ENCODE results near the gene COL23A1. TPM values are rescaled to one million over a fixed set of nuclear protein-coding genes. Genes with fewer than 3 reads are reported as not detected.

COL23A1 gene
- polyA plus RNA-seq, 2 of the 4 experiments (the other 2 are of a cell fraction) = not detected

DNA sequence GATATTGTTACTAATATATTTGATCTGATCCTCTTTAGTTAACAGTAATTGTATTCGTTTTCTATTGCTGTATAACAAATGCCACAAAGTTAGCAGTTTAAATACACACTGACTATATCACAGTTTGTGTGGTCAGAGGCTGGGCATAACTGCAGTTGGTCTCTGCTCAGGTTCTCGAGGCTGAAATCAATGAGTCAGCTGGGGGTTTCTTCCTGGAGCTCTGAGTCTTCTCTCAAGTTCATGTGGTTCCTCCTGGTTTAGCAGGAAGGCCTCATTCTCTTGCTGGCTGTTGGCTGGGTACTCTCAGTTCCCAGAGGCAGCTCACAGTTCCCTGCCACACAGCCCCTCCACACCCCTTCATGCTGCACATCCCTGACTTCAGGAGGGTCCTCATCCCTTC is 20.7 kb downstream of the COL23A1 start (continued):
- TF ChIP-seq, protein P1, sequence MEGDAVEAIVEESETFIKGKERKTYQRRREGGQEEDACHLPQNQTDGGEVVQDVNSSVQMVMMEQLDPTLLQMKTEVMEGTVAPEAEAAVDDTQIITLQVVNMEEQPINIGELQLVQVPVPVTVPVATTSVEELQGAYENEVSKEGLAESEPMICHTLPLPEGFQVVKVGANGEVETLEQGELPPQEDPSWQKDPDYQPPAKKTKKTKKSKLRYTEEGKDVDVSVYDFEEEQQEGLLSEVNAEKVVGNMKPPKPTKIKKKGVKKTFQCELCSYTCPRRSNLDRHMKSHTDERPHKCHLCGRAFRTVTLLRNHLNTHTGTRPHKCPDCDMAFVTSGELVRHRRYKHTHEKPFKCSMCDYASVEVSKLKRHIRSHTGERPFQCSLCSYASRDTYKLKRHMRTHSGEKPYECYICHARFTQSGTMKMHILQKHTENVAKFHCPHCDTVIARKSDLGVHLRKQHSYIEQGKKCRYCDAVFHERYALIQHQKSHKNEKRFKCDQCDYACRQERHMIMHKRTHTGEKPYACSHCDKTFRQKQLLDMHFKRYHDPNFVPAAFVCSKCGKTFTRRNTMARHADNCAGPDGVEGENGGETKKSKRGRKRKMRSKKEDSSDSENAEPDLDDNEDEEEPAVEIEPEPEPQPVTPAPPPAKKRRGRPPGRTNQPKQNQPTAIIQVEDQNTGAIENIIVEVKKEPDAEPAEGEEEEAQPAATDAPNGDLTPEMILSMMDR (IDR thresholded peaks at IDR 0.05) = no peak
- no peak for TF ChIP-seq HOXB5 (CRISPR knock-in tag; IDR thresholded peaks at IDR 0.05)
- no peak for TF ChIP-seq NPAS2 (CRISPR knock-in tag; IDR thresholded peaks at IDR 0.05; ENCODE audit: borderline replicate concordance)
- no peak for TF ChIP-seq FOSB (CRISPR knock-in tag; IDR thresholded peaks at IDR 0.05)

- no peaks in the 10 kb centered on the region for H3K4me1 ChIP-seq
- TF ChIP-seq MAFK (IDR thresholded peaks at IDR 0.05; ENCODE audit: partially characterized antibody) = peak; percentile 18
- TF ChIP-seq, protein P2, sequence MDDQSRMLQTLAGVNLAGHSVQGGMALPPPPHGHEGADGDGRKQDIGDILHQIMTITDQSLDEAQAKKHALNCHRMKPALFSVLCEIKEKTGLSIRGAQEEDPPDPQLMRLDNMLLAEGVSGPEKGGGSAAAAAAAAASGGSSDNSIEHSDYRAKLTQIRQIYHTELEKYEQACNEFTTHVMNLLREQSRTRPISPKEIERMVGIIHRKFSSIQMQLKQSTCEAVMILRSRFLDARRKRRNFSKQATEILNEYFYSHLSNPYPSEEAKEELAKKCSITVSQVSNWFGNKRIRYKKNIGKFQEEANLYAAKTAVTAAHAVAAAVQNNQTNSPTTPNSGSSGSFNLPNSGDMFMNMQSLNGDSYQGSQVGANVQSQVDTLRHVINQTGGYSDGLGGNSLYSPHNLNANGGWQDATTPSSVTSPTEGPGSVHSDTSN (IDR thresholded peaks at IDR 0.05) = no peak
- TF ChIP-seq ELK1 (IDR thresholded peaks at IDR 0.05; ENCODE audit: low read depth, low read length) = no peak
- ChIA-PET POLR2A (no interaction called here), CTCF (interaction anchor here (0.6 kb wide), 1 partner anchor 45 kb away, joined by 3 read pairs; no protein-coding TSS in a partner anchor)
- WGBS (ENCODE audit: missing lambda C conversion rate) = 15% methylated on average over 12 of the region's 12 CpGs
- ATAC-seq (no peak), FAIRE-seq (no peak), DNase-seq (ENCODE audit: low read depth in 1 of 2, low spot score in 1 of 2) (no peak)
- no peak overlapping the region for H3K4me2 ChIP-seq
- peaks cover 12% of the 10 kb centered on the region; the same call in 1 of the 3 replicates for H3K9me3 ChIP-seq
- no peak overlapping the region for H3K4me3 ChIP-seq
- H3K27ac ChIP-seq = no peak overlapping the region
Observed at GRCh38 chr5:178564811-178565550, 25.2 kb downstream of the COL23A1 start.

- Histone ChIP-seq H3K4me1 (no peaks in the 10 kb centered on the region), H3K27ac (no peak overlapping the region), H3K9me3 (peaks cover 12% of the 10 kb centered on the region; the same call in 1 of the 3 replicates), H3K4me2 (no peak overlapping the region), H3K4me3 (no peak overlapping the region)
- no peak for DNase-seq (ENCODE audit: low read depth in 1 of 2, low spot score in 1 of 2)
- ChIA-PET POLR2A (no interaction called here), CTCF (no interaction called here)
- ATAC-seq = no peak
- FAIRE-seq = no peak
- WGBS (ENCODE audit: missing lambda C conversion rate) = 6% methylated on average over 4 of the region's 4 CpGs
- TF ChIP-seq PHF8 (IDR thresholded peaks at IDR 0.05; ENCODE audit: borderline replicate concordance, low read depth) (no peak), E2F6 (IDR thresholded peaks at IDR 0.05; ENCODE audit: borderline replicate concordance, low read depth) (no peak), HDAC2 (IDR thresholded peaks at IDR 0.05) (no peak), CBX2 (IDR thresholded peaks at IDR 0.05; ENCODE audit: borderline replicate concordance, low read depth) (no peak), EHF (CRISPR knock-in tag; IDR thresholded peaks at IDR 0.05) (no peak), BHLHE40 (IDR thresholded peaks at IDR 0.05; ENCODE audit: low read depth, low read length) (no peak), HEYL (CRISPR knock-in tag; IDR thresholded peaks at IDR 0.05) (no peak), HOXB5 (CRISPR knock-in tag; IDR thresholded peaks at IDR 0.05) (no peak)
- TF ChIP-seq, protein P1 (IDR thresholded peaks at IDR 0.05) = no peak
- TF ChIP-seq, protein P2 (IDR thresholded peaks at IDR 0.05) = no peak
Observed at GRCh38 chr5:178564397-178564796, 25.8 kb downstream of the COL23A1 start.

Data from A549 (cell line).